Measurements from ENCODE around the gene SLC6A1.

SLC6A1 gene

GRCh38 chr3:11015369-11015768, 22.8 kb downstream of the SLC6A1 start:
- in situ Hi-C loops (cut with MboI; ENCODE audit: low sequenced_read_pairs) = no loop called here

- in situ Hi-C loops (cut with MboI; ENCODE audit: low sequenced_read_pairs) = no loop called here
Measured at GRCh38 chr3:11016727-11017126, 24.2 kb downstream of the SLC6A1 start.

GRCh38 chr3:11019116-11019819, 26.7 kb downstream of the SLC6A1 start:
- in situ Hi-C loops (cut with MboI; ENCODE audit: low sequenced_read_pairs) = no loop called here

DNA sequence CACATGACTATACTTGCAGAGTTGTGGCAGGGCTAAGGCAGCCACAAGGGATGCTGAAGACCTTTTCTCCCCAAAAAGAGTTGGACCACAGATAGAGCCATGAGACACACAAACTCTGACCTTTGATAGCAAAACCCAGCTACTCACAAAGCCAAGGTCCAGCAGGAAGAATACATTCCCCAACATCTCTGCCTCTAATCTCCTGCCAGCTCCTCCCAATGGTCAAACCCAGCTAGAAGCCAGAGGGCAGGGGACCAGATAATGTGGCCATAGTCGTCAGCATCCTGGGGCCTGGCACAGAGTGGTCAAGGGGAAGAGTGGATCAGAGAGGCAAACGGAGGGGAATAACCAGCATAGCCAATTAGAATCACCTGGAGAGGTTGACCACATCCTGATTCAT, 28.2 kb downstream of the SLC6A1 start:
- in situ Hi-C loops (cut with MboI; ENCODE audit: low sequenced_read_pairs) = no loop called here

DNA sequence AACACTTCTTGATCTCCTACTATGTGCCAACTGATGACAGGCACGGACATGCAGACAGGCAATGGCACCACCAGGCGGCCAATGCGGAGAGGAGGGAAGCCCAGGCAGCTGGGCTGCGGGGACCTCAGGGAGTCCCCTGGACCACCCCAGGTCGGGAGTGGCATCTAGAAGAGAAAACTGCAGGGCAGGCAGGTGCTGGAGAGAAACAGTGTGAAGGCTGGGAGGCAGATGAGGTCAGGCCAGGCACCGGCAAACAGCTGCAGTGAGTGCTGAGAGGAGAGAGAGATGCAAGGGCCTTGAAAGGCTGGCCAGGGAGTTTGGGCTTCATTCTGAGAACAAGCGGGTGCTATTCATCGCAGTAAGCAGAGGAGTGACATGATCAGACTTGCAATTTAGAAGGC, 29.1 kb downstream of the SLC6A1 start:
- in situ Hi-C loops (cut with MboI; ENCODE audit: low sequenced_read_pairs) = no loop called here

DNA sequence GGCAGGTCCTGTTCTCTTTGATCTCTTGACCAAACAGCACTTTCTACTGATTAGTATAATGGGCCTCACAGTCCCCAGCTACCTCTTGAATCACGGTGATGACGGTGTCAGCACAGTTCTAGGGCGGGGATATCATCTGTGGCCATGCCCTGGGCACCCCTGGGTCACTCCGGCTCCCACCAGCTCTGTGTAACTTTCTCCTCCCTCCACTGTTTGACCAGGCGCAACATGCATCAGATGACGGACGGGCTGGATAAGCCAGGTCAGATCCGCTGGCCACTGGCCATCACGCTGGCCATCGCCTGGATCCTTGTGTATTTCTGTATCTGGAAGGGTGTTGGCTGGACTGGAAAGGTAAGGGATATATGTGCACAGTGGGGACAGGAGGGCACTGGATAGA, 29.6 kb downstream of the SLC6A1 start:
- in situ Hi-C loops (cut with MboI; ENCODE audit: low sequenced_read_pairs) = no loop called here

- in situ Hi-C loops (cut with MboI; ENCODE audit: low sequenced_read_pairs) = no loop called here
Measured at GRCh38 chr3:11024181-11024580, 31.6 kb downstream of the SLC6A1 start.

DNA sequence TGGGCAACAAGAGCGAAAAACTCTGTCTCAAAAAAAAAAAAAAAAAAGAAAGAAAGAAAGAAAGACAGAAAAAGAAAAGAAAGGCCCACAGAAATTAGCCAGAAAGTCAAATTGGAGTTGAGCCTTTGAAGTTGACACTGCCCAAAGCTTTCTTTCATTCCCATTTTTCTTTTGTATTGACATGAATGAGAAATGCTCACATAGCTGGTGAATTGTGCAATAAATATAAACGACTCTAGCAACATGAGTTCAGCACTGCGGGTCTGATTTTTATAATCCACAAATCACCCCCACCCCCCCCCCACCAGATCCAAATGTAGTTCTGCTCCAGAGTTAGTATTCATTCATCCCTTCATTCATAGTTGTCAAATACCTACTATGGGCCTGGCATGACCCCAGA, 37.4 kb downstream of the SLC6A1 start:
- in situ Hi-C loops (cut with MboI; ENCODE audit: low sequenced_read_pairs) = no loop called here

- in situ Hi-C loops (cut with MboI; ENCODE audit: low sequenced_read_pairs) = no loop called here
Measured at GRCh38 chr3:11033871-11034270, 41.3 kb downstream of the SLC6A1 start.

DNA sequence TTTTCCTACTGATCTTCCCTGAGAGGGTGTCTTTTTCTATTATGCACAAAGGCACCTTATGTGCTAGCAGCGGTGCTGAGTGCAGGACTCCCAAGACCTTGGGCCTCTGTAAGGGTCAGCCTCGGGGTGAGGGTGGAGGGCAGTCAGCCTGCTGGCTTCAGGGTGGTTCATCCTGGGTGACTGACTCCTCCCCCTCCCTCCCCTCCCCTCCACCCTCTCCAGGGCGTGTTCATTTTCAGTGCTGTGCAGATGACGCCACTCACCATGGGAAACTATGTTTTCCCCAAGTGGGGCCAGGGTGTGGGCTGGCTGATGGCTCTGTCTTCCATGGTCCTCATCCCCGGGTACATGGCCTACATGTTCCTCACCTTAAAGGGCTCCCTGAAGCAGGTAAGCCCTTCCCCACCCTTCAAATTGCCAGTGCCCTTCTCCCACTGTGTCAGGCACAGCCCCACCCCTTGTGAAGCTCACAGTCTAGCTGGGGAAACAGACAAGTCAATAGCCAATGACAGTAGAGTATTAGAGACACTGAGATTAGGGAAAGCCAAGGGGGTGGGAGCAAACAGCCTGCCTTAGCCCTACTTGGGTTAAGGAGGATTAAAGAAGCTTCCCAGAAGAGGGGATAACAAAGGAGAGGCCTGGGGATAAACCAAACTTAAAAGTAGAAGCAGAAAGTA, 41.9 kb downstream of the SLC6A1 start:
- in situ Hi-C loops (cut with MboI; ENCODE audit: low sequenced_read_pairs) = no loop called here

- in situ Hi-C loops (cut with MboI; ENCODE audit: low sequenced_read_pairs) = no loop called here
Measured at GRCh38 chr3:11035757-11036505, 43.4 kb downstream of the SLC6A1 start.

DNA sequence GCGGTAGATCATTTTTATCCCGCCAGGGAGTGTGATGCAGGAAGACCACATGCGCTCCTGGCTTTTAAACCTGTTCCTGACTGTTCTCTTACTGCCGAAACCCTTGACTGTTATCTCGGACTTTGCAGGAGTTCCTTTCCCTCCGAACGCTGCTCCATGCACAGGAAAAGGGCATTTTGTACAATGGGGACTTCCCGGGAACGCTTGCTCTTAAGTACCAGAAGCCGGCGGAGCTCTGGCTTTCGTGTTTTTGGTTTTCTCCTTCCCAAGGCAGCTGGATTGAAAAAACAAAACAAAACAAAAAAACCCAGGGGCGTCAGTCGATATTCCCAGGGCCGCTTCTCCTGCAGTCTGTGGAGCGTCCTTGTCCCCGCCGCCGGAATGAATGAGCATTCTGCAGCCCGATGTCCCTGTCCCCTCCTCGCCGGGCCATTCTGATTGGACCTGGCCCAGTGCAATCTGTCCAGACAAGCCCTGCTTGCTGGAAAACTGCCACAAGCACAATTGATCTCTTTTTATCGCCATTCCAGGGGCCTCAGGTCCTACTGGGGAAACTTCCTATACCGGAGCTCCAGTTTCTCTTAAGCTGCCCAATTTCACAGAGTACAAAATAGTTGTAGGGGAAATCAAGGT, 44.8 kb downstream of the SLC6A1 start:
- in situ Hi-C loops (cut with MboI; ENCODE audit: low sequenced_read_pairs) = no loop called here

GRCh38 chr3:11037976-11038375, 45.4 kb downstream of the SLC6A1 start:
- in situ Hi-C loops (cut with MboI; ENCODE audit: low sequenced_read_pairs) = no loop called here

- in situ Hi-C loops (cut with MboI; ENCODE audit: low sequenced_read_pairs) = no loop called here
Measured at GRCh38 chr3:11045536-11045935, 53.0 kb downstream of the SLC6A1 start.

- in situ Hi-C loops (cut with MboI; ENCODE audit: low sequenced_read_pairs) = no loop called here
Measured at GRCh38 chr3:11047500-11047899, 55.0 kb downstream of the SLC6A1 start.

DNA sequence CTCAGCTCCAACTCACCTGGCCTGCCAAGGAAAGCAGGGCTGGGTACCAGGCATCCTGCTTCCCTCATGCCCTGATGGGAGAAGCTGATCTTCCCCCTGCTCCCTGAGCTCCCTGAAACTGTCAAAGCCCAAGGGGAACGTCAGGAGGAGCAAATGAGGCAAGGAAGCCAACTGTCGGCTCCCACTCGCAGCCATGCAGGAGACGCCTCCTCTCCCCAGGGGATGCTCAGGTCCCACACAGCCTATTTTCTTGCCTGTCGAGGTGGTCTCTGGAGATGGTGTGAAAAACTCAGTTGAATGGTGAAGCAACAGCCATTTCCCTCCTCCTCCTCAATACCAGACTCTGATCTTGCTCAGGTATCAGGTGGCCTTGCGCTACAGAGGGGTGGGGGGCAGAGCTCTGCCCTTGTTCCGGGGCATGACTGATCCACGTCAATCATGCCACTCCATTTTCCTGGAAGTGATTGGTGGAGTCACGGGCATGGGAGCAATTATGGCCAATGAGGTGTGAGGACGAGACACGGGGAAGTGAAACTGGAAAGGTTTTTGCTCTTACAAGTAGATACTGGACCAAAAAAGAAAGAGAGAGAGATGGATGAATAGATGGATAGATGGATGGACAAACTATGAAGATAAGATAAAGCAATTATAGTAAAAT, 58.2 kb downstream of the SLC6A1 start:
- in situ Hi-C loops (cut with MboI; ENCODE audit: low sequenced_read_pairs) = no loop called here

- in situ Hi-C loops (cut with MboI; ENCODE audit: low sequenced_read_pairs) = no loop called here
Measured at GRCh38 chr3:11053926-11054503, 61.5 kb downstream of the SLC6A1 start.

GRCh38 chr3:11054739-11055438, 62.3 kb downstream of the SLC6A1 start:
- in situ Hi-C loops (cut with MboI; ENCODE audit: low sequenced_read_pairs) = no loop called here

- in situ Hi-C loops (cut with MboI; ENCODE audit: low sequenced_read_pairs) = no loop called here
Measured at GRCh38 chr3:11055496-11055895, 62.9 kb downstream of the SLC6A1 start.

GRCh38 chr3:11056531-11057050, 64.0 kb downstream of the SLC6A1 start:
- in situ Hi-C loops (cut with MboI; ENCODE audit: low sequenced_read_pairs) = no loop called here
